Mammary epithelial cell (primary cell): ENCODE data around the gene TNF.

Experiments used
- CTCF ChIP-seq, 2 donors: IDR thresholded peaks in 1 of 2; conservative IDR thresholded peaks in 1 of 2; 2 replicates each; pipeline ENCODE4 v1.5.1; 2011 to 2012; ENCODE audit warnings: inconsistent platforms in 2 of 2, low read length in 2 of 2, mild to moderate bottlenecking in 2 of 2, control low read depth in 1 of 2, low read depth in 1 of 2; ENCODE audit not compliant: insufficient read depth in 1 of 2; ENCODE audit errors: extremely low read depth in 1 of 2
- EZH2 ChIP-seq: IDR thresholded peaks from 2 replicates; pipeline ENCODE4 v1.6.1; 2012; ENCODE audit warnings: low read length, inconsistent platforms, borderline replicate concordance

- no peak for TF ChIP-seq CTCF (conservative IDR thresholded peaks at IDR 0.05 in 1 of 2, IDR thresholded peaks at IDR 0.05 in 1 of 2; ENCODE audit: extremely low read depth in 1 of 2, insufficient read depth in 1 of 2, low read depth in 1 of 2, low read length in 2 of 2)
- TF ChIP-seq EZH2: no peak
Observed at GRCh38 chr6:31558631-31559500, 16.5 kb upstream of the TNF start.
